Mucosa of descending colon (tissue), 3 donors: Measurements from ENCODE around the gene TCERG1. TPM values are rescaled to one million over a fixed set of nuclear protein-coding genes. Genes with fewer than 3 reads are reported as not detected.

Source experiments
- ATAC-seq: fragments of 200-7000 bp; cut with Tn5 transposase; one replicate; pipeline ENCODE4 v1.9.1; 2020; ENCODE audit warnings: mild to moderate bottlenecking, moderate library complexity
- DNase-seq, 3 donors: peaks; one replicate each; pipeline ENCODE4 v3.0.0-alpha.2; 2020
- H3K36me3 ChIP-seq: fragments of 200-600 bp; one replicate; pipeline ENCODE4 v1.8.0; 2021; ENCODE audit warnings: low read depth, mild to moderate bottlenecking
- H3K4me1 ChIP-seq: fragments of 200-600 bp; one replicate; pipeline ENCODE4 v1.8.0; 2021; ENCODE audit warnings: low read depth, mild to moderate bottlenecking
- H3K4me3 ChIP-seq: fragments of 200-600 bp; one replicate; pipeline ENCODE4 v1.8.0; 2021; ENCODE audit warnings: mild to moderate bottlenecking
- H3K9me3 ChIP-seq: fragments of 200-600 bp; one replicate; pipeline ENCODE4 v1.8.0; 2021; ENCODE audit warnings: mild to moderate bottlenecking
- intact Hi-C, 2 donors: fragments of 100-400 bp; cut with DNase I in 1 of 2; cut with micrococcal nuclease in 1 of 2; formaldehyde crosslinking; loops; one replicate each; pipeline versions ENCODE4 v1.11.0 to v1.11.1; 2022; cut with DNase I, micrococcal nuclease
- total RNA-seq, 3 donors: library from RNA; stranded (reverse); fragmentation: NEBNext Ultra II Directional in 2 of 3; extraction: Animal tissue kit (Norgen Biotek cat#: 25700) in 2 of 3; gene quantifications; one replicate each; pipeline versions ENCODE4 v1.2.1 to v1.2.4, GENCODE V29; 2021 to 2023
- TF ChIP-seq, protein P1 (sequence below): fragments of 200-600 bp; IDR thresholded peaks from one replicate; pipeline ENCODE4 v1.8.0; 2022; ENCODE audit warnings: antibody characterized with exemption, mild to moderate bottlenecking
- donor health status: DM: no; HTN: no; CAD: no; lungs with moderate emphysema.
- donor health status: DM: no; HTN: no; CAD: no.
- donor health status: DM: no; HTN: yes; CAD: no.

TCERG1 gene
- total RNA-seq, 3 donors from 2014 or later: 44.3 to 63.8 (median 55.4) TPM

DNA sequence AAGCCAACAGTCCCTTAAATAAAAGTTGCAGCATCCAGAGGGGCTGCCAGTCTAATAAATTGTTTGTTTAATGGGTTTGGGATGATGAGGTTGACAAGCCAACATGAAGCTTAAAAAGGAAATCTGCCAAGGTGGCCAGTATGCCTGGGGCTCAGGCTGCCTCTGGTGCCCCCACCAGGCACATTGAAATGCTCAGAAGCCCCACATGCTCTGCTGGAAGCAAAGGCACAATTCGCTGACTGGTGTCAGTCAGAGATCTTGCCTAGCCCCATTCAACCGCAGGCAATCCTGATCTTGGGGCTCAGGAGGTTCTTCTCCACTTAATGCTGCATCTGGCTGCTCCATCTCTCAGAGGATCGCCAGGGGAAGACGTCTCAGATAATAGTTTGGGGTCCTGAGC lies 44.2 kb upstream of the TCERG1 start:
- ATAC-seq: no peak
- Histone ChIP-seq H3K9me3 (no peaks in the 10 kb centered on the region), H3K4me3 (no peak overlapping the region), H3K36me3 (no peaks in the 10 kb centered on the region), H3K4me1 (no peaks in the 10 kb centered on the region)
- TF ChIP-seq, protein P1, sequence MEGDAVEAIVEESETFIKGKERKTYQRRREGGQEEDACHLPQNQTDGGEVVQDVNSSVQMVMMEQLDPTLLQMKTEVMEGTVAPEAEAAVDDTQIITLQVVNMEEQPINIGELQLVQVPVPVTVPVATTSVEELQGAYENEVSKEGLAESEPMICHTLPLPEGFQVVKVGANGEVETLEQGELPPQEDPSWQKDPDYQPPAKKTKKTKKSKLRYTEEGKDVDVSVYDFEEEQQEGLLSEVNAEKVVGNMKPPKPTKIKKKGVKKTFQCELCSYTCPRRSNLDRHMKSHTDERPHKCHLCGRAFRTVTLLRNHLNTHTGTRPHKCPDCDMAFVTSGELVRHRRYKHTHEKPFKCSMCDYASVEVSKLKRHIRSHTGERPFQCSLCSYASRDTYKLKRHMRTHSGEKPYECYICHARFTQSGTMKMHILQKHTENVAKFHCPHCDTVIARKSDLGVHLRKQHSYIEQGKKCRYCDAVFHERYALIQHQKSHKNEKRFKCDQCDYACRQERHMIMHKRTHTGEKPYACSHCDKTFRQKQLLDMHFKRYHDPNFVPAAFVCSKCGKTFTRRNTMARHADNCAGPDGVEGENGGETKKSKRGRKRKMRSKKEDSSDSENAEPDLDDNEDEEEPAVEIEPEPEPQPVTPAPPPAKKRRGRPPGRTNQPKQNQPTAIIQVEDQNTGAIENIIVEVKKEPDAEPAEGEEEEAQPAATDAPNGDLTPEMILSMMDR: no peak
- intact Hi-C loops: loop anchor here in 1 of 2 donors (10.0 kb wide), 1 partner anchor 108 kb away; no protein-coding TSS in a partner anchor
- DNase-seq: no peak

DNA sequence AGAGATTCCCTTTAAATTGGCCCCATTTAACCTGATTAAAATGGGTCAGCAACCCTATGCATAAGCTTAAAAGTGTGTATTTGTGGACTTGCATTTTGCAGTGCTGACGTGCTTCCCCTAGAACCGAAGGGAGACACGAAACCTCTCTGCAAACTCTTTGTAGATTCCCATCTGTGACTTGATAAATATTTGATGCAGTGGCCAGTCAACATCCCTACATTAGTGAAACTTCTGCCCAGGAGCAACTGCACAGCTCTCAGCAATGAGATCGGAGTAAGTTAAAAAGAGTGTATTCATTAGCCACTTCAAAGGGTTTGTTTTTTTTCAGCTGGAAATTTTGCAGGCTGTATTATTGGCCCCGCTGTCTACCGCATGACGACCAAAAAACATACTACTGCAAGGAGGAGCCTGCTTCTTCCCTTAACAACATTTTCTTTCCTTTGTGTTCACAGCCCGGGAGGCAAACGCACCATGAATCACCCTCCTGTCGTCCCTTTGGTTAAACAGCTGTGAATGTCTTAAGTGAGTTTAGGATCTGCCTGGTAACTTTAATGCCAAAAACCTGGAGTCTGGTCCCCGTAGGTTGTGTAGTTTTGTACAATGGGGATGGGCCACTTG lies 38.0 kb upstream of the TCERG1 start:
- DNase-seq: no peak
- intact Hi-C loops: loop anchor here in 1 of 2 donors (10.0 kb wide), 1 partner anchor 114 kb away; no protein-coding TSS in a partner anchor
- TF ChIP-seq, protein P1: no peak
- Histone ChIP-seq H3K36me3 (no peaks in the 10 kb centered on the region), H3K4me1 (no peaks in the 10 kb centered on the region), H3K4me3 (no peak overlapping the region), H3K9me3 (no peaks in the 10 kb centered on the region)
- ATAC-seq: no peak

DNA sequence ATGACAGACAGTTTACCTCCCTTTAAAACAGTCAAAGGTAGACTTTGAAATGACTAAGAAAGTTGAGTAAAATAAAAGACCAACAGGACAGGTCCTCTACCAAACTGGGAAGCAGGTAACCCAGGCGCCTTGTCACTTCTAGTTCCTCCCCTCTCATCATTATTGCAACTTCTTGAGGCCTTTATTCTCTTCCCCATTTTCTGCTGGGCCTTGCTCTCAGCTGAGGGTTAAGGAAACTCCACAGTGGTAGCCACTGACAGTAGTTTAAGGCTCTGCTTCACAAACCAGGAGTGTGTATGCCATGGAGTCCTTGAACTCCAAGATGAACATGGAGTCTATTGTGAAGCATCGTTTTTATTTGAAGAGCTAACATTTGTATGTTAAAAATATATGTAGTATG lies 36.9 kb upstream of the TCERG1 start:
- H3K36me3 ChIP-seq: no peaks in the 10 kb centered on the region
- no peak for ATAC-seq
- TF ChIP-seq, protein P1: no peak
- DNase-seq: no peak
- no peaks in the 10 kb centered on the region for H3K9me3 ChIP-seq
- H3K4me1 ChIP-seq: no peaks in the 10 kb centered on the region
- no peak overlapping the region for H3K4me3 ChIP-seq
- intact Hi-C loops: no loop called here

DNA sequence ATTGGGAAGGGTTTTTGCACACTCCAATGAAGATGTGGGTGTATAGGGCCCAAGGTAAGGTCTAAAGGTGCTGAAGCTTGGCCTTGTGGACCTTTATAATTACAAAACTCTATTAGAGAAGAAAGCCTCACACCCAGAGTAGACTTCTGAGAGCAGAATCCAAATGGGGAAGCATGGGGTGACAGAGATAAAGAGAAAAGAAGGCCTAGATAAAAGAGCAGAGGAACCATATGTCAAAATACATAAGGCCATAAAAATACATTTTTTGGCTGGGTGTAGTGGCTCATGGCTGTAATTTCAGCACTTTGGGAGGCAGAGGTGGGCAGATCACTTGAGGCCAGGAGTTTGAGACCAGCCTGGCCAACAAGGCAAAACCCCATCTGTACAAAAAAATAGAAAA lies 27.4 kb upstream of the TCERG1 start:
- no peaks in the 10 kb centered on the region for H3K4me1 ChIP-seq
- DNase-seq (no peak), ATAC-seq (no peak)
- H3K36me3 ChIP-seq: no peaks in the 10 kb centered on the region
- TF ChIP-seq, protein P1: no peak
- intact Hi-C loops: no loop called here
- H3K9me3 ChIP-seq: no peaks in the 10 kb centered on the region
- no peak overlapping the region for H3K4me3 ChIP-seq

DNA sequence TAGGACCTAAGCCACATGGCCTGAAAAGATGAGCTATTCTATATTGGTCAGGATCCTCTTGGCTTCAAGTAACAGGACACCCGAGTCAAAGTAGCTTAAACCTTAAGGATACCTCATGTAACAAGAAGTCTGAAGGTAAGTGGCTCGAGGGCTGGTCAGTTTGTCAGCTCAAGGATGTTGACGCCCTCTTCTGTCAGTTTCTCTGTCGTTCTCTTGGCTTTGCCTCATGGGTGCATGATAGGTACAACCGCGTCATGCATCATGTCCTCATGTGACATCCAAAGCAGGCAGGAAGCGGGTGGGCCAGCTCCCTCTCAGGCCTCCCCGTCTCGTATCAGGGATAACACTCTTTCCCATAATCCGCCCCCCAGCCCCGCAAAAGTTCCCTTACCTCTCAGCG lies 22.1 kb upstream of the TCERG1 start:
- no peak for ATAC-seq

More for the DNA sequence above, 22.1 kb upstream of the TCERG1 start:
- Histone ChIP-seq H3K4me1 (no peaks in the 10 kb centered on the region), H3K9me3 (no peaks in the 10 kb centered on the region), H3K36me3 (no peaks in the 10 kb centered on the region), H3K4me3 (no peak overlapping the region)
- no peak for DNase-seq
- TF ChIP-seq, protein P1: no peak
- intact Hi-C loops: no loop called here
